ENCODE measurements around the gene ADAT3. TPM values are rescaled to one million over a fixed set of nuclear protein-coding genes. Genes with fewer than 3 reads are reported as not detected.

The ADAT3 gene
- polyA plus RNA-seq, 2 of the 4 experiments (the other 2 are of a cell fraction): 0.66 to 5.6 TPM

- TF ChIP-seq FOSL2 (IDR thresholded peaks at IDR 0.05) (no peak), FOSL2 (CRISPR knock-in tag; IDR thresholded peaks at IDR 0.05) (no peak), MAFK (IDR thresholded peaks at IDR 0.05; ENCODE audit: partially characterized antibody) (no peak), CBX8 (IDR thresholded peaks at IDR 0.05) (no peak), SMC3 (IDR thresholded peaks at IDR 0.05) (no peak), HMGXB4 (CRISPR knock-in tag; IDR thresholded peaks at IDR 0.05; ENCODE audit: borderline replicate concordance) (no peak), RCOR1 (IDR thresholded peaks at IDR 0.05; ENCODE audit: low read depth, low read length) (no peak)
- CTCF ChIA-PET: interaction anchor here (1.0 kb wide), 2 partner anchors 12 to 27 kb away, joined by 3 read pairs; no protein-coding TSS in a partner anchor
- no peak for DNase-seq (ENCODE audit: low read depth in 1 of 2, low spot score in 1 of 2)
- Histone ChIP-seq H3K27ac (no peak overlapping the region), H3K4me1 (no peaks in the 10 kb centered on the region), H3K9me3 (no peaks in the 10 kb centered on the region), H3K4me3 (no peak overlapping the region), H3K4me2 (no peak overlapping the region)
- ATAC-seq: peak in 1 of 2 experiments; percentile 11; a peak in 2 of 6 replicates
- 92% methylated on average over 5 of the region's 40 CpGs for whole genome bisulfite sequencing (ENCODE audit: missing lambda C conversion rate)
- POLR2A ChIA-PET: interaction anchor here (0.6 kb wide), 1 partner anchor 325 kb away, joined by 3 read pairs; no protein-coding TSS in a partner anchor
- no peak for FAIRE-seq
Observed at GRCh38 chr19:1957562-1958248, 52.5 kb downstream of the ADAT3 start.

- H3K4me3 ChIP-seq: no peak overlapping the region
- no peak for DNase-seq (ENCODE audit: low read depth in 1 of 2, low spot score in 1 of 2)
- ATAC-seq: no peak
- no peak for TF ChIP-seq TP53 (CRISPR knock-in tag; IDR thresholded peaks at IDR 0.05)
- no peaks in the 10 kb centered on the region for H3K9me3 ChIP-seq
- no peak for FAIRE-seq
- CTCF ChIA-PET: interaction anchor here (1.0 kb wide), 1 partner anchor 30 kb away, joined by 3 read pairs; no protein-coding TSS in a partner anchor
- POLR2A ChIA-PET: no interaction called here
- H3K4me1 ChIP-seq: no peaks in the 10 kb centered on the region
- no peak overlapping the region for H3K27ac ChIP-seq
- WGBS (ENCODE audit: missing lambda C conversion rate): 93% methylated on average over 17 of the region's 32 CpGs
- H3K4me2 ChIP-seq: no peak overlapping the region
Observed at GRCh38 chr19:1959928-1960589, 54.9 kb downstream of the ADAT3 start.

GRCh38 chr19:1961000-1961883, 56.0 kb downstream of the ADAT3 start:
- Histone ChIP-seq H3K9me3 (no peaks in the 10 kb centered on the region), H3K27ac (no peak overlapping the region), H3K4me1 (no peaks in the 10 kb centered on the region), H3K4me2 (no peak overlapping the region), H3K4me3 (no peak overlapping the region)
- TF ChIP-seq TFCP2L1 (CRISPR knock-in tag; IDR thresholded peaks at IDR 0.05) (no peak), ZFP36 (IDR thresholded peaks at IDR 0.05; ENCODE audit: borderline replicate concordance, partially characterized antibody) (no peak), RAD21 (conservative IDR thresholded peaks at IDR 0.05 in 1 of 2, IDR thresholded peaks at IDR 0.05 in 1 of 2) (no peak), NPAS2 (CRISPR knock-in tag; IDR thresholded peaks at IDR 0.05; ENCODE audit: borderline replicate concordance) (no peak)
- CTCF ChIA-PET: interaction anchor here (0.8 to 1.8 kb wide), 4 partner anchors 14 to 29 kb away, joined by 3 to 4 read pairs (median 4); no protein-coding TSS in a partner anchor
- ATAC-seq (no peak), FAIRE-seq (no peak), DNase-seq (ENCODE audit: low read depth in 1 of 2, low spot score in 1 of 2) (no peak)
- POLR2A ChIA-PET: no interaction called here
- 93% methylated on average over 35 of the region's 42 CpGs for WGBS (ENCODE audit: missing lambda C conversion rate)

GRCh38 chr19:1962674-1963073, 57.5 kb downstream of the ADAT3 start:
- no peak for ATAC-seq
- FAIRE-seq: no peak
- CTCF ChIA-PET: interaction anchor here (0.6 to 1.8 kb wide), 5 partner anchors 13 to 157 kb away, joined by 3 to 5 read pairs (median 3); no protein-coding TSS in a partner anchor
- Histone ChIP-seq H3K27ac (no peak overlapping the region), H3K9me3 (no peaks in the 10 kb centered on the region), H3K4me1 (no peaks in the 10 kb centered on the region), H3K4me2 (no peak overlapping the region), H3K4me3 (no peak overlapping the region)
- POLR2A ChIA-PET: no interaction called here
- WGBS (ENCODE audit: missing lambda C conversion rate): 98% methylated on average over 18 of the region's 23 CpGs
- no peak for DNase-seq (ENCODE audit: low read depth in 1 of 2, low spot score in 1 of 2)
- no peak for TF ChIP-seq ESRRA (IDR thresholded peaks at IDR 0.05; ENCODE audit: borderline replicate concordance, low read length)
- TF ChIP-seq RFX5 (IDR thresholded peaks at IDR 0.05): no peak
- TF ChIP-seq HOXB13 (CRISPR knock-in tag; IDR thresholded peaks at IDR 0.05; ENCODE audit: low read depth): no peak
- TF ChIP-seq CHD4 (IDR thresholded peaks at IDR 0.05; ENCODE audit: borderline replicate concordance): no peak
- TF ChIP-seq CEBPB (IDR thresholded peaks at IDR 0.05): no peak
- TF ChIP-seq KDM1A (IDR thresholded peaks at IDR 0.05; ENCODE audit: low read depth): no peak
- TF ChIP-seq CBX8 (IDR thresholded peaks at IDR 0.05): no peak
- no peak for TF ChIP-seq EHF (CRISPR knock-in tag; IDR thresholded peaks at IDR 0.05)
- TF ChIP-seq PHF8 (IDR thresholded peaks at IDR 0.05; ENCODE audit: borderline replicate concordance, low read depth): no peak
- TF ChIP-seq RARB (CRISPR knock-in tag; IDR thresholded peaks at IDR 0.05): no peak
- no peak for TF ChIP-seq NFE2L2 (conservative IDR thresholded peaks at IDR 0.05; ENCODE audit: low read length)
- TF ChIP-seq POLR2A (IDR thresholded peaks at IDR 0.05; ENCODE audit: low read length): no peak
- TF ChIP-seq EP300 (IDR thresholded peaks at IDR 0.05): no peak
- TF ChIP-seq GATA3 (IDR thresholded peaks at IDR 0.05; ENCODE audit: borderline replicate concordance): no peak
- TF ChIP-seq MAFK (IDR thresholded peaks at IDR 0.05; ENCODE audit: partially characterized antibody): no peak
